Hepatocyte (in vitro differentiated cells): ENCODE results near the gene SLC17A8. TPM values are rescaled to one million over a fixed set of nuclear protein-coding genes. Genes with fewer than 3 reads are reported as not detected.
"Not testable (repeated sequence)": the region's sequence is repeated elsewhere in the genome, so short reads cannot be mapped to it uniquely, and the experiment has no call there.

Experiments used
- DNase-seq: peaks from one replicate; pipeline ENCODE4 v3.0.0-alpha.2; 2016; ENCODE audit warnings: low spot score
- H2AFZ ChIP-seq: fragments of 200-600 bp; sonication (generic); 2 replicates; pipeline ENCODE4 v1.6.0; 2016; ENCODE audit warnings: antibody characterized with exemption, mild to moderate bottlenecking
- H3K27ac ChIP-seq: fragments of 200-600 bp; sonication (generic); 2 replicates; pipeline ENCODE4 v1.5.1; 2016; ENCODE audit warnings: mild to moderate bottlenecking
- H3K27me3 ChIP-seq: fragments of 200-600 bp; sonication (generic); 2 replicates; pipeline ENCODE4 v1.6.1; 2016
- H3K36me3 ChIP-seq: fragments of 200-600 bp; sonication (generic); replicated peaks from 2 replicates; pipeline ENCODE4 v1.5.1; 2016; ENCODE audit warnings: low read depth; ENCODE audit not compliant: insufficient read depth
- H3K4me1 ChIP-seq: fragments of 200-600 bp; sonication (generic); 2 replicates; pipeline ENCODE4 v1.5.1; 2016; ENCODE audit warnings: mild to moderate bottlenecking, moderate library complexity; ENCODE audit not compliant: insufficient read depth
- H3K4me2 ChIP-seq: fragments of 200-600 bp; sonication (generic); 2 replicates; pipeline ENCODE4 v1.6.0; 2016
- H3K4me3 ChIP-seq: fragments of 200-600 bp; sonication (generic); 2 replicates; pipeline ENCODE4 v1.5.1; 2016; ENCODE audit warnings: mild to moderate bottlenecking
- H3K79me2 ChIP-seq: fragments of 200-600 bp; sonication (generic); 2 replicates; pipeline ENCODE4 v1.6.0; 2017; ENCODE audit warnings: mild to moderate bottlenecking
- H3K9me2 ChIP-seq: fragments of 200-600 bp; sonication (generic); replicated peaks from 2 replicates; pipeline ENCODE4 v1.6.0; 2017; ENCODE audit warnings: mild to moderate bottlenecking; ENCODE audit not compliant: insufficient read depth
- H3K9me3 ChIP-seq: fragments of 200-600 bp; sonication (generic); 2 replicates; pipeline ENCODE4 v1.5.1; 2016; ENCODE audit warnings: low read depth, mild to moderate bottlenecking
- H4K20me1 ChIP-seq: fragments of 200-600 bp; sonication (generic); 2 replicates; pipeline ENCODE4 v1.6.0; 2016; ENCODE audit warnings: mild to moderate bottlenecking; ENCODE audit not compliant: insufficient read depth, poor library complexity, severe bottlenecking
- CTCF ChIP-seq: fragments of 200-600 bp; sonication (generic); IDR thresholded peaks from 2 replicates; pipeline ENCODE4 v1.5.1; 2016; ENCODE audit warnings: antibody characterized with exemption, mild to moderate bottlenecking; ENCODE audit not compliant: poor library complexity
- EZH2 ChIP-seq: fragments of 200-600 bp; sonication (generic); IDR thresholded peaks from 2 replicates; pipeline ENCODE4 v1.6.1; 2016; ENCODE audit warnings: antibody characterized with exemption, mild to moderate bottlenecking, borderline replicate concordance
- EZH2phosphoT487 ChIP-seq: fragments of 200-600 bp; sonication (generic); IDR thresholded peaks from one replicate; pipeline ENCODE4 v1.6.1; 2018; ENCODE audit warnings: antibody characterized with exemption, mild to moderate bottlenecking, low read depth, moderate library complexity; ENCODE audit not compliant: unreplicated experiment, severe bottlenecking
- WGBS: methylation state at CpG from one replicate; pipeline ENCODE4 v1.1.6; 2016; ENCODE audit warnings: low lambda C conversion rate; ENCODE audit errors: missing lambda C conversion rate; 5-methylcytosine and 5-hydroxymethylcytosine counted together
- polyA plus RNA-seq: library from polyadenylated mRNA; unstranded; fragments of >200 nt; fragmentation: Nextera tagmentation; extraction: Ambion mirVana; gene quantifications from 2 replicates; pipeline ENCODE4 v1.2.1, GENCODE V29; 2016
- total RNA-seq: library from RNA; depleted of rRNA; stranded (reverse); fragments of >200 nt; gene quantifications from 2 replicates; pipeline ENCODE4 v1.2.3, GENCODE V29; 2014

The SLC17A8 gene
- total and polyA plus RNA-seq, 2 experiments from 2014 or later: 0.10 TPM; not detected in 1

- no peaks in the 10 kb centered on the region for H4K20me1 ChIP-seq
- no peak overlapping the region for H2AFZ ChIP-seq
- H3K27ac ChIP-seq: no peak overlapping the region
- H3K4me1 ChIP-seq: no peaks in the 10 kb centered on the region
- H3K36me3 ChIP-seq: no peaks in the 10 kb centered on the region
- H3K9me3 ChIP-seq: no peaks in the 10 kb centered on the region
- DNase-seq: no peak
- 87% methylated on average over 2 of the region's 2 CpGs for WGBS
- H3K27me3 ChIP-seq: no peaks in the 10 kb centered on the region
- H3K9me2 ChIP-seq: no peaks in the 10 kb centered on the region
- H3K79me2 ChIP-seq: no peaks in the 10 kb centered on the region
- TF ChIP-seq EZH2phosphoT487 (no peak), CTCF (no peak), EZH2 (no peak)
- no peak overlapping the region for H3K4me3 ChIP-seq
- no peak overlapping the region for H3K4me2 ChIP-seq
These were observed 24.0 kb upstream of the SLC17A8 start for GRCh38 chr12:100332852-100333251.

- no peaks in the 10 kb centered on the region for H3K9me2 ChIP-seq
- no peaks in the 10 kb centered on the region for H3K9me3 ChIP-seq
- no peak overlapping the region for H3K4me3 ChIP-seq
- H2AFZ ChIP-seq: no peak overlapping the region
- no peaks in the 10 kb centered on the region for H4K20me1 ChIP-seq
- H3K36me3 ChIP-seq: no peaks in the 10 kb centered on the region
- DNase-seq: no peak
- H3K27ac ChIP-seq: no peak overlapping the region
- H3K4me2 ChIP-seq: no peak overlapping the region
- H3K27me3 ChIP-seq: no peaks in the 10 kb centered on the region
- WGBS: 82% methylated on average over 3 of the region's 3 CpGs
- no peaks in the 10 kb centered on the region for H3K4me1 ChIP-seq
- no peaks in the 10 kb centered on the region for H3K79me2 ChIP-seq
- TF ChIP-seq CTCF: no peak
- no peak for TF ChIP-seq EZH2phosphoT487
- no peak for TF ChIP-seq EZH2
These were observed 19.6 kb upstream of the SLC17A8 start for GRCh38 chr12:100337299-100337698.

GRCh38 chr12:100337727-100338126 is 19.1 kb upstream of the SLC17A8 start:
- no peaks in the 10 kb centered on the region for H3K27me3 ChIP-seq
- H3K27ac ChIP-seq: no peak overlapping the region
- H3K4me2 ChIP-seq: no peak overlapping the region
- no peaks in the 10 kb centered on the region for H3K9me2 ChIP-seq
- no peaks in the 10 kb centered on the region for H4K20me1 ChIP-seq
- H3K4me3 ChIP-seq: no peak overlapping the region
- no peaks in the 10 kb centered on the region for H3K4me1 ChIP-seq
- H3K9me3 ChIP-seq: no peaks in the 10 kb centered on the region
- DNase-seq: no peak
- TF ChIP-seq CTCF (no peak), EZH2 (no peak), EZH2phosphoT487 (no peak)
- H2AFZ ChIP-seq: no peak overlapping the region
- H3K79me2 ChIP-seq: no peaks in the 10 kb centered on the region
- H3K36me3 ChIP-seq: no peaks in the 10 kb centered on the region

GRCh38 chr12:100339071-100339470 is 17.8 kb upstream of the SLC17A8 start:
- TF ChIP-seq EZH2: no peak
- no peak for TF ChIP-seq CTCF
- no peak for TF ChIP-seq EZH2phosphoT487
- H3K79me2 ChIP-seq: no peaks in the 10 kb centered on the region
- H3K4me3 ChIP-seq: no peak overlapping the region
- H3K36me3 ChIP-seq: no peaks in the 10 kb centered on the region
- no peaks in the 10 kb centered on the region for H3K9me3 ChIP-seq
- no peak overlapping the region for H3K4me2 ChIP-seq
- H2AFZ ChIP-seq: no peak overlapping the region
- H4K20me1 ChIP-seq: no peaks in the 10 kb centered on the region
- no peaks in the 10 kb centered on the region for H3K27me3 ChIP-seq
- H3K4me1 ChIP-seq: no peaks in the 10 kb centered on the region
- no peaks in the 10 kb centered on the region for H3K9me2 ChIP-seq
- no peak overlapping the region for H3K27ac ChIP-seq
- DNase-seq: no peak

GRCh38 chr12:100342897-100343296 is 14.0 kb upstream of the SLC17A8 start:
- WGBS: 90% methylated on average over 2 of the region's 2 CpGs
- not testable (repeated sequence) for H3K79me2 ChIP-seq, H3K4me2 ChIP-seq, H3K4me3 ChIP-seq, H3K27ac ChIP-seq, H4K20me1 ChIP-seq, DNase-seq, H3K4me1 ChIP-seq, H2AFZ ChIP-seq, H3K27me3 ChIP-seq, H3K9me2 ChIP-seq, H3K9me3 ChIP-seq, H3K36me3 ChIP-seq

GRCh38 chr12:100344351-100344750 is 12.5 kb upstream of the SLC17A8 start:
- not testable (repeated sequence) for H3K27ac ChIP-seq, DNase-seq, H2AFZ ChIP-seq, H3K4me1 ChIP-seq, H3K9me3 ChIP-seq, H3K9me2 ChIP-seq, H3K4me2 ChIP-seq, H4K20me1 ChIP-seq, H3K79me2 ChIP-seq, H3K27me3 ChIP-seq, H3K36me3 ChIP-seq, H3K4me3 ChIP-seq
- WGBS: 97% methylated on average over 18 of the region's 18 CpGs
